Parathyroid adenoma (tissue), 2 donors: ENCODE measurements around the gene WNT7A.

Experiments
- H2AFZ ChIP-seq: fragments of 300-600 bp; sonication (generic); one replicate; pipeline ENCODE4 v1.7.0; 2017; ENCODE audit warnings: antibody characterized with exemption, mild to moderate bottlenecking
- H3K27ac ChIP-seq: fragments of 300-600 bp; sonication (generic); one replicate; pipeline ENCODE4 v1.7.0; 2017
- H3K27me3 ChIP-seq: fragments of 300-600 bp; sonication (generic); one replicate; pipeline ENCODE4 v1.7.0; 2017; ENCODE audit warnings: low read length; ENCODE audit not compliant: control insufficient read depth, insufficient read depth
- H3K36me3 ChIP-seq: fragments of 300-600 bp; sonication (generic); one replicate; pipeline ENCODE4 v1.7.0; 2017; ENCODE audit warnings: low read length; ENCODE audit not compliant: control insufficient read depth, insufficient read depth
- H3K4me1 ChIP-seq: fragments of 300-600 bp; sonication (generic); one replicate; pipeline ENCODE4 v1.7.0; 2017; ENCODE audit warnings: control low read depth
- H3K4me2 ChIP-seq: fragments of 300-600 bp; sonication (generic); one replicate; pipeline ENCODE4 v1.7.0; 2017; ENCODE audit warnings: low read length
- H3K4me3 ChIP-seq: fragments of 300-600 bp; sonication (generic); one replicate; pipeline ENCODE4 v1.7.0; 2017; ENCODE audit warnings: low read depth, low read length
- H3K79me2 ChIP-seq: fragments of 300-600 bp; sonication (generic); one replicate; pipeline ENCODE4 v1.7.0; 2017; ENCODE audit warnings: control low read depth
- H3K9ac ChIP-seq: fragments of 300-600 bp; sonication (generic); one replicate; pipeline ENCODE4 v1.7.0; 2017; ENCODE audit warnings: mild to moderate bottlenecking
- H3K9me3 ChIP-seq: fragments of 300-600 bp; sonication (generic); one replicate; pipeline ENCODE4 v1.7.0; 2017; ENCODE audit warnings: low read length; ENCODE audit not compliant: control insufficient read depth
- TF ChIP-seq, protein P1 (sequence below): fragments of 300-600 bp; sonication (generic); IDR thresholded peaks from one replicate; pipeline ENCODE4 v1.7.0; 2017; ENCODE audit warnings: antibody characterized with exemption, mild to moderate bottlenecking
- donor health status: primary hyperparathyroidism.

Gene WNT7A

DNA sequence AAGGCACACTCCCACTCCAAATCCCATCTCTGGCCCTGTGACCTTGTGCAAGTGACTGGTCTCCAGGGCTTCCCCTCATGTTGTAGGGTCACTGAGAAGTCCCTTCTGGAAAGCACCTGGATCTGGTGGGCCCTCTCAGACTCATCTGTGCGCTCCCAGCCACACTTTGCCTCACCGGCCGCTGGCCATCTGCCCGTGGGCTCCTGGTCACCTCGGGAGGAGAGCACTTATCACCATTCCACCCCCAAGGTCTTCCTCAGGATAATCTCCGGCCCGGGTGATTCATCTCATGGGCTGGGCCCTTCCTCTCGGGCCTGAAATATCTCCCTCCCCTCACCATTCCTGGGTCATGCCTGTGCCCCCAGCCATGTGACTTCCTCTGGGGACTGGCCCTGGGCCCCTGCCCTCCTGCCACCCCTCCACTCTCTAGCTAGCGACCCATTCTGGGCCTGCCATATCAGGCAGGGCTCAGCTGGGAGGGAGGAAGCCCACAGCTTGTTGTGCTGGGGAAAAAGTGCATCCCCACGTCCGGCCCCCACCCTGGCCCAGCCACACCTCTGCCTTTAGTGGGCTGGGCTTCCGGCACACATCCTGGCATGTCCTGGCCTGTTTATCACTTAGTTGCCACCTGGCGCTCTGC lies 10.6 kb upstream of the WNT7A start:
- no peaks in the 10 kb centered on the region for H3K79me2 ChIP-seq
- no peak overlapping the region for H3K27ac ChIP-seq
- no peak overlapping the region for H3K9ac ChIP-seq
- no peak overlapping the region for H3K4me2 ChIP-seq
- H2AFZ ChIP-seq: no peak overlapping the region
- no peak overlapping the region for H3K4me3 ChIP-seq
- TF ChIP-seq, protein P1, sequence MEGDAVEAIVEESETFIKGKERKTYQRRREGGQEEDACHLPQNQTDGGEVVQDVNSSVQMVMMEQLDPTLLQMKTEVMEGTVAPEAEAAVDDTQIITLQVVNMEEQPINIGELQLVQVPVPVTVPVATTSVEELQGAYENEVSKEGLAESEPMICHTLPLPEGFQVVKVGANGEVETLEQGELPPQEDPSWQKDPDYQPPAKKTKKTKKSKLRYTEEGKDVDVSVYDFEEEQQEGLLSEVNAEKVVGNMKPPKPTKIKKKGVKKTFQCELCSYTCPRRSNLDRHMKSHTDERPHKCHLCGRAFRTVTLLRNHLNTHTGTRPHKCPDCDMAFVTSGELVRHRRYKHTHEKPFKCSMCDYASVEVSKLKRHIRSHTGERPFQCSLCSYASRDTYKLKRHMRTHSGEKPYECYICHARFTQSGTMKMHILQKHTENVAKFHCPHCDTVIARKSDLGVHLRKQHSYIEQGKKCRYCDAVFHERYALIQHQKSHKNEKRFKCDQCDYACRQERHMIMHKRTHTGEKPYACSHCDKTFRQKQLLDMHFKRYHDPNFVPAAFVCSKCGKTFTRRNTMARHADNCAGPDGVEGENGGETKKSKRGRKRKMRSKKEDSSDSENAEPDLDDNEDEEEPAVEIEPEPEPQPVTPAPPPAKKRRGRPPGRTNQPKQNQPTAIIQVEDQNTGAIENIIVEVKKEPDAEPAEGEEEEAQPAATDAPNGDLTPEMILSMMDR: no peak
- peaks cover 4% of the 10 kb centered on the region for H3K4me1 ChIP-seq
- no peaks in the 10 kb centered on the region for H3K9me3 ChIP-seq
- no peaks in the 10 kb centered on the region for H3K36me3 ChIP-seq
- no peaks in the 10 kb centered on the region for H3K27me3 ChIP-seq

DNA sequence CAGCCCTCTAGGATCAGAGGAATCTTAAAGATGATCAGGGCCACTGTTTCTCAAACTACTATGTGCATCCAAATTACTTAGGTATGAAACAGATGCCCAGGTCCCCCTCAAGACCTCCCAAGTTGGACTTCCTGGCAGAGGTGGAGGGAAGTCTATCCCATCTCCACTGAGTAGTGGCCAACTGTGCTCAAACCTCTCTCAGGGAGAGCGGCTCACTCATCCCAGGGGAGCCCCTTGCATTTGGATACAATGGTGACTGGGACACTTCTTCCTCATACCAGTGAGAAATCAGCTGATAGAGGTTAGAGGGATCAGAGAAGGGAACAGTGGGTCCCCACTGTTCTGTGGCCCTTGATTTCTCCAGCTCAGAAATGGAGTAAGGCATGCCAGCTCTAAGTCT lies 8.7 kb upstream of the WNT7A start:
- Histone ChIP-seq H3K27ac (no peak overlapping the region), H3K36me3 (no peaks in the 10 kb centered on the region), H3K9ac (no peak overlapping the region), H3K4me2 (no peak overlapping the region), H3K9me3 (no peaks in the 10 kb centered on the region), H2AFZ (no peak overlapping the region), H3K4me3 (no peak overlapping the region), H3K27me3 (no peaks in the 10 kb centered on the region), H3K79me2 (no peaks in the 10 kb centered on the region), H3K4me1 (peaks cover 6% of the 10 kb centered on the region)
- TF ChIP-seq, protein P1: no peak

DNA sequence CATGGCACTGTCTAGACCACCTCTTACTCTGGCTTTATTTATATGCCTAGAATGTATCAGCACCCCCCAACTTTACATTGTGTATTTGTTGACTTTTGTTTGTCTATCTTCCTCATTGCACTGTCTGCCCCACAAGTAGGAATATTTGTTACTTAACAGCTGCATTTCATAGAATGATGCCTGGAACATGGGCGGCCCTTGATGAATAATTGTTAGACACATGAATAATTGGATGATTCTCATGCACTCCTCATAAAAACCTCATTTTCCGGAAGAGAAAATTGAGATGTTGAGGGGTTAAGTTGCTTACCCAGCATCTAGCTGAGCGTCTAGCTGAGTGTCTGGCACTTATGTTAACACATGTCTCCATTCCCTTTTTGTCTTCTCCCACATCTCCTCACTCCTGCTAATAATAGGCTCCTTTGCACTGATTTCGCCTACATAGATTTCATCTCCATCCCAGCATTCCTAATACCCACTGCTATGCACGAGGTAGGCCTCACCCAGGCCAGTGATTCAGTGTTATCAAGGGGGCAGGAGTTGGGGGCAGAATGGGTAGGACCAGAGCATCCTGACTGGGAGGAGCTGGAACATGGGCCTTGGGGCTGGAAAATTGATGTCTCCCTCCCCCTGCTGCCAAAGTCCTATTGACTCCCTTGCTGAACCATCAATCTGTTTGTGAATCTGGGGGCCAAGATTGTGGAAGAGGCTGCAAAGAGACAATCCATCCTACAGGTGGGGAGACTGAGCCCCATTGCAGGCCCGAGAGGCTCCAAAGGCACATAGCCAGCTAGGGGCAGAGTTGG lies 7.8 kb upstream of the WNT7A start:
- Histone ChIP-seq H3K27me3 (no peaks in the 10 kb centered on the region), H3K9ac (no peak overlapping the region), H3K27ac (no peak overlapping the region), H3K4me2 (no peak overlapping the region), H3K4me1 (peaks cover 6% of the 10 kb centered on the region), H3K79me2 (no peaks in the 10 kb centered on the region), H3K9me3 (no peaks in the 10 kb centered on the region), H3K4me3 (no peak overlapping the region), H2AFZ (no peak overlapping the region), H3K36me3 (no peaks in the 10 kb centered on the region)
- TF ChIP-seq, protein P1: no peak

DNA sequence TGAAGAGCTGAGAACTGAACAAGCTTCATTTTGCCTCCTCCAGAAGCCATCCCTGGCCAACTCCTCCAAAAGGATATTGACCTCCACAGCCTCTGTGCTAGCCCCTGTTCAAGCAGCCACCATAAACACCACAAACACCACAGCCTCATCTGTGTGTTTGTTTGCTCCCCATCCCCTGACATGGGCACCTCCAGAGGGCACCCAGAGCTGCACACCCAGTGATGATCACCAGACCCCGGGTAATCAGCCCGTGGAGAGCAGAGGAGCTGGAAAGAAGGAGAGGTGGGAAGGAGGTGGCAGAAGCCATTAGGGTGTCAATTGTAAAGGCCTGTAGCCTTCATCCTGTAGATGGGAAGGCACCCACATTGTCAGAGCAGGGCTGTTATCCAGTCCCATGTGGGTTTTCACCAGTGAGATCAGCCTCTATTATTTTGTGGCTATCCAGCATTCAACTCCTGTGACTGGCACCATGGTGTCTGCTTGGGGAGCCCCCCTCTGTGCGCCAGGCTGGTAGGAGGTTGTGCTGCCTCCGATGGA lies 6.8 kb upstream of the WNT7A start:
- H3K79me2 ChIP-seq: no peaks in the 10 kb centered on the region
- no peaks in the 10 kb centered on the region for H3K36me3 ChIP-seq
- H3K4me1 ChIP-seq: peaks cover 6% of the 10 kb centered on the region
- no peak overlapping the region for H2AFZ ChIP-seq
- H3K4me3 ChIP-seq: no peak overlapping the region
- no peak overlapping the region for H3K9ac ChIP-seq
- TF ChIP-seq, protein P1: no peak
- no peak overlapping the region for H3K27ac ChIP-seq
- no peaks in the 10 kb centered on the region for H3K9me3 ChIP-seq
- no peak overlapping the region for H3K4me2 ChIP-seq
- no peaks in the 10 kb centered on the region for H3K27me3 ChIP-seq
